Stomach (tissue), 19 donors: ENCODE measurements around the gene MAPK9. TPM values are rescaled to one million over a fixed set of nuclear protein-coding genes. Genes with fewer than 3 reads are reported as not detected.

Experiments used
- DNase-seq, 2 donors: peaks; one replicate each; pipeline versions ENCODE4 v3.0.0 to v3.0.0-alpha.2; 2013 to 2019
- H3K27ac ChIP-seq, 5 donors: fragments of 200-600 bp in 4 of 5; sonication (generic) in 4 of 5; one replicate each; pipeline ENCODE4 v1.5.1; 2013 to 2019; ENCODE audit warnings: mild to moderate bottlenecking in 1 of 5, moderate library complexity in 1 of 5
- H3K27me3 ChIP-seq, 3 donors: fragments of 200-600 bp; sonication (generic); one replicate each; pipeline ENCODE4 v1.5.1; 2017 to 2019; ENCODE audit warnings: mixed run types in 1 of 3
- H3K36me3 ChIP-seq, 4 donors: fragments of 200-600 bp; sonication (generic); 1 replicate in 3 of 4; 2 replicates in 1 of 4; pipeline ENCODE4 v1.5.1; 2016 to 2019
- H3K4me1 ChIP-seq, 4 donors: fragments of 200-600 bp; sonication (generic); one replicate each; pipeline ENCODE4 v1.5.1; 2016 to 2019
- H3K4me3 ChIP-seq, 4 donors: fragments of 200-600 bp; sonication (generic) in 3 of 4; one replicate each; pipeline ENCODE4 v1.5.1; 2016 to 2019; ENCODE audit warnings: mild to moderate bottlenecking in 1 of 4
- H3K9me3 ChIP-seq, 4 donors: fragments of 200-600 bp; sonication (generic); one replicate each; pipeline ENCODE4 v1.5.1; 2016 to 2019
- CTCF ChIP-seq, 7 experiments: fragments of 450-650 bp in 4 of 7; fragments of 200-600 bp in 3 of 7; sonication (generic) in 3 of 7; IDR thresholded peaks; one replicate each; pipeline ENCODE4 v1.5.1; 2016 to 2019; ENCODE audit warnings: antibody characterized with exemption in 7 of 7, control low read depth in 2 of 7, mild to moderate bottlenecking in 1 of 7
- EP300 ChIP-seq: sonication (generic); formaldehyde crosslinking; IDR thresholded peaks from one replicate; pipeline ENCODE4 v1.6.1; 2017; ENCODE audit warnings: antibody characterized with exemption
- POLR2A ChIP-seq, 4 donors: fragments of 450-650 bp; IDR thresholded peaks; one replicate each; pipeline ENCODE4 v1.6.1; 2016; ENCODE audit warnings: antibody characterized with exemption in 4 of 4, control low read depth in 2 of 4, mild to moderate bottlenecking in 1 of 4, moderate library complexity in 1 of 4
- POLR2AphosphoS5 ChIP-seq, 3 donors: sonication (generic); formaldehyde crosslinking; IDR thresholded peaks; one replicate each; pipeline ENCODE4 v1.6.1; 2016; ENCODE audit warnings: antibody characterized with exemption in 3 of 3
- WGBS, 5 donors: extraction: QIAGEN DNeasy Blood & Tissue Kit in 3 of 5; methylation state at CpG; one replicate each; pipeline versions ENCODE4 v1.1.5 to v1.1.7; 2013 to 2018; 5-methylcytosine and 5-hydroxymethylcytosine counted together
- intact Hi-C: fragments of 100-400 bp; cut with DNase I; formaldehyde crosslinking; loops from one replicate; pipeline ENCODE4 v1.15.1; 2023; ENCODE audit warnings: low total_unique reads
- long read RNA-seq, 10 donors: transcript quantifications; one replicate each; lab custom pipeline, GENCODE V29; 2026
- polyA plus RNA-seq, 3 donors: library from polyadenylated mRNA; stranded (reverse); fragments of 200-250 nt; gene quantifications; one replicate each; pipeline ENCODE4 v1.2.3, GENCODE V29; 2013
- total RNA-seq, 5 donors: library from RNA; depleted of rRNA; stranded (reverse); fragments of >200 nt; gene quantifications; one replicate each; pipeline versions ENCODE4 v1.1.0 to v1.2.3, GENCODE V29; 2014 to 2016
- donor health status: healthy with polysubstance abuse.
- donor health status: Bipolar disorder and iron deficiency.
- donor health status: healthy.

MAPK9 gene
- total RNA-seq (10 to 100 TPM; 18.2 to 43.5 (median 22.8) TPM), polyA plus RNA-seq (10 to 100 TPM in 2 of 3 donors, 1 to 10 TPM in 1; 9.2 to 25.7 (median 19.4) TPM)
- long read RNA-seq, donor 1, full-length matches to known transcripts = 1 of 1 reads
- long read RNA-seq, donor 1, partial matches to known transcripts = 0 of 1 reads
- long read RNA-seq, donor 1, other reads (novel, unspliced or antisense) = 0 of 1 reads
- long read RNA-seq, donor 2, full-length matches to known transcripts = 3 of 3 reads
- long read RNA-seq, donor 2, partial matches to known transcripts = 0 of 3 reads
- long read RNA-seq, donor 2, other reads (novel, unspliced or antisense) = 0 of 3 reads
- long read RNA-seq, donor 3, full-length matches to known transcripts = 2 of 2 reads
- long read RNA-seq, donor 3, partial matches to known transcripts = 0 of 2 reads
- long read RNA-seq, donor 3, other reads (novel, unspliced or antisense) = 0 of 2 reads
- long read RNA-seq, donor 4 = 0 reads
- long read RNA-seq, donor 5, full-length matches to known transcripts = 6 of 14 reads
- long read RNA-seq, donor 5, partial matches to known transcripts = 8 of 14 reads
- long read RNA-seq, donor 5, other reads (novel, unspliced or antisense) = 0 of 14 reads
- long read RNA-seq, donor 6, full-length matches to known transcripts = 3 of 3 reads
- long read RNA-seq, donor 6, partial matches to known transcripts = 0 of 3 reads
- long read RNA-seq, donor 6, other reads (novel, unspliced or antisense) = 0 of 3 reads
- long read RNA-seq, donor 7, full-length matches to known transcripts = 5 of 5 reads
- long read RNA-seq, donor 7, partial matches to known transcripts = 0 of 5 reads
- long read RNA-seq, donor 7, other reads (novel, unspliced or antisense) = 0 of 5 reads
- long read RNA-seq, donor 8, full-length matches to known transcripts = 5 of 10 reads
- long read RNA-seq, donor 8, partial matches to known transcripts = 5 of 10 reads
- long read RNA-seq, donor 8, other reads (novel, unspliced or antisense) = 0 of 10 reads
- long read RNA-seq, donor 9 = 0 reads
- long read RNA-seq, donor 10 = 0 reads

- TF ChIP-seq POLR2A (IDR thresholded peaks at IDR 0.05) (no peak), POLR2AphosphoS5 (IDR thresholded peaks at IDR 0.05) (peak in 2 of 3 donors; percentile 38 to 59)
- Histone ChIP-seq H3K36me3 (no peaks in the 10 kb centered on the region), H3K4me3 (peak within 1 kb of the TSS; percentile 79 to 99 (median 98)), H3K4me1 (peaks cover 8 to 45% (median 40%) of the 10 kb centered on the region in 4 donors), H3K9me3 (no peaks in the 10 kb centered on the region), H3K27ac (peak within 1 kb of the TSS; percentile 89 to 99 (median 95)), H3K27me3 (no peaks in the 10 kb centered on the region)
- intact Hi-C loops = no loop called here
- DNase-seq = peak; percentile 89 to 96
- WGBS, 5 donors = 0 to 1% (median 1%) methylated on average over 25 to 122 of the region's 122 CpGs
Measured at GRCh38 chr5:180291943-180292831, at the start of gene MAPK9. TSS of gene MAPK9 (minus strand) at chr5:180292083. CDS start at chr5:180280561, 11,522 bp downstream.

- WGBS, 5 donors = 82 to 91% (median 87%) methylated on average over 8 of the region's 8 CpGs
- TF ChIP-seq POLR2AphosphoS5 (IDR thresholded peaks at IDR 0.05) (no peak), EP300 (no peak), CTCF (IDR thresholded peaks at IDR 0.05) (no peak), POLR2A (IDR thresholded peaks at IDR 0.05) (no peak)
- no peak overlapping the region for H3K4me3 ChIP-seq
- H3K9me3 ChIP-seq = no peaks in the 10 kb centered on the region
- peaks cover 0 to 18% (median 6%) of the 10 kb centered on the region in 4 donors for H3K4me1 ChIP-seq
- H3K27me3 ChIP-seq = peaks cover 0 to 3% (median 0%) of the 10 kb centered on the region in 3 donors
- no peak overlapping the region for H3K27ac ChIP-seq
- peaks cover 0 to 15% (median 8%) of the 10 kb centered on the region in 4 donors for H3K36me3 ChIP-seq
- intact Hi-C loops = no loop called here
- no peak for DNase-seq
Measured at GRCh38 chr5:180341595-180341994, 49.7 kb upstream of the MAPK9 start.

- TF ChIP-seq POLR2A (IDR thresholded peaks at IDR 0.05) = no peak
- no peak for TF ChIP-seq CTCF (IDR thresholded peaks at IDR 0.05)
- TF ChIP-seq EP300 = no peak
- no peak for TF ChIP-seq POLR2AphosphoS5 (IDR thresholded peaks at IDR 0.05)
- WGBS, 5 donors = 76 to 87% (median 81%) methylated on average over 8 to 9 of the region's 9 CpGs
- peaks cover 0 to 18% (median 6%) of the 10 kb centered on the region in 4 donors for H3K4me1 ChIP-seq
- H3K27me3 ChIP-seq = peaks cover 0 to 3% (median 0%) of the 10 kb centered on the region in 3 donors
- intact Hi-C loops = no loop called here
- no peak for DNase-seq
- H3K27ac ChIP-seq = no peak overlapping the region
- H3K4me3 ChIP-seq = no peak overlapping the region
- peaks cover 0 to 22% (median 14%) of the 10 kb centered on the region in 4 donors for H3K36me3 ChIP-seq
- H3K9me3 ChIP-seq = no peaks in the 10 kb centered on the region
Measured at GRCh38 chr5:180340856-180341255, 49.0 kb upstream of the MAPK9 start.

- 78 to 89% (median 84%) methylated on average over 7 of the region's 7 CpGs for WGBS, 5 donors
- DNase-seq = no peak
Measured at GRCh38 chr5:180339583-180340183, 47.8 kb upstream of the MAPK9 start.

More at GRCh38 chr5:180339583-180340183, 47.8 kb upstream of the MAPK9 start:
- Histone ChIP-seq H3K27me3 (peaks cover 0 to 7% (median 0%) of the 10 kb centered on the region in 3 donors), H3K9me3 (no peaks in the 10 kb centered on the region), H3K4me1 (peaks cover 0 to 18% (median 6%) of the 10 kb centered on the region in 4 donors), H3K36me3 (peaks cover 0 to 34% (median 25%) of the 10 kb centered on the region in 4 donors), H3K4me3 (no peak overlapping the region), H3K27ac (no peak overlapping the region)
- intact Hi-C loops = no loop called here
- no peak for TF ChIP-seq POLR2A (IDR thresholded peaks at IDR 0.05)
- TF ChIP-seq CTCF (IDR thresholded peaks at IDR 0.05) = no peak
- TF ChIP-seq EP300 = no peak
- no peak for TF ChIP-seq POLR2AphosphoS5 (IDR thresholded peaks at IDR 0.05)
